ENCODE data around the gene DVL2.

DVL2 gene

DNA sequence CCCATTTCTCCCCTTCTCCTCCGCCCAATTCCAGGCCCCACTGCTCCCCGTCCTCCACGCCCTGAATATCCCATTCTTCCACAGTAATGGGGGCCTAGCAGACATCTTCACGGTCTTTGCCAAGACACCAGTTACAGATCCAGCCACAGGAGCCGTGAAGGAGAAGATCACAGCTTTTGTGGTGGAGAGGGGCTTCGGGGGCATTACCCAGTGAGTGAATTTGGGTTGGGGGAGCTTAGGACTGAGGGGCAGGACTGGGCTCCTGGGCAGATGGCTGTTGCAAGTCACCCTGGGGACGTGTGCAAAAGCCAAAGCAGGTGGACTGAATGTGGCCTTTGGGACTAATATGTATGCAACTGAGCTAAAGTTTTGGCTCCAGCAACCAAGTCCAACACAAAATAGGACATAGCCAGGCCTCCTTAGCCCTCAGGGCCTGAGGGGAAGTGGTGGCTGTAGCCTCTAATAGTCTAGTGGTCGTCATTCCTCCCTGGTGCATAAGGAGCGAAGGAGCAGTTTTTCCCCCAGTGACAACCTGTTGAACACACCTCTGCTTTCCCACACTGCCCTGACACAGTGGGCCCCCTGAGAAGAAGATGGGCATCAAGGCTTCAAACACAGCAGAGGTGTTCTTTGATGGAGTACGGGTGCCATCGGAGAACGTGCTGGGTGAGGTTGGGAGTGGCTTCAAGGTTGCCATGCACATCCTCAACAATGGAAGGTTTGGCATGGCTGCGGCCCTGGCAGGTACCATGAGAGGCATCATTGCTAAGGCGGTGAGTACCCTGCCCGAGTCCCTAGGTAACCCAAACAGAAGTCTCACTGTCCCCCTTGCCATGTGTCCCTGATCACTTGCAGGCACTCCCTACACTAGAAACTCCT lies 12.0 kb downstream of the DVL2 start:
- H3K9me3 ChIP-seq (ENCODE audit: insufficient read depth, low read length): no peaks in the 10 kb centered on the region
- no peaks in the 10 kb centered on the region for H3K27me3 ChIP-seq (ENCODE audit: insufficient read depth, insufficient read length)
- DNase-seq (ENCODE audit: low read depth, low spot score): no peak
- H3K4me3 ChIP-seq (ENCODE audit: insufficient read length, low read depth): no peak overlapping the region
- H3K36me3 ChIP-seq (ENCODE audit: insufficient read depth, insufficient read length, low read length): peaks cover 66% of the 10 kb centered on the region
- TF ChIP-seq YY1 (IDR thresholded peaks at IDR 0.05; ENCODE audit: insufficient read depth, insufficient read length): no peak
- TF ChIP-seq ZNF274 (IDR thresholded peaks at IDR 0.05; ENCODE audit: low read depth, low read length): no peak
- no peak for TF ChIP-seq SUZ12 (IDR thresholded peaks at IDR 0.05; ENCODE audit: extremely low read depth, insufficient read depth, insufficient read length)
- no peak overlapping the region for H3K9ac ChIP-seq (ENCODE audit: insufficient read length, low read depth)
- H3K4me1 ChIP-seq (ENCODE audit: insufficient read depth, insufficient read length): peaks cover 26% of the 10 kb centered on the region

DNA sequence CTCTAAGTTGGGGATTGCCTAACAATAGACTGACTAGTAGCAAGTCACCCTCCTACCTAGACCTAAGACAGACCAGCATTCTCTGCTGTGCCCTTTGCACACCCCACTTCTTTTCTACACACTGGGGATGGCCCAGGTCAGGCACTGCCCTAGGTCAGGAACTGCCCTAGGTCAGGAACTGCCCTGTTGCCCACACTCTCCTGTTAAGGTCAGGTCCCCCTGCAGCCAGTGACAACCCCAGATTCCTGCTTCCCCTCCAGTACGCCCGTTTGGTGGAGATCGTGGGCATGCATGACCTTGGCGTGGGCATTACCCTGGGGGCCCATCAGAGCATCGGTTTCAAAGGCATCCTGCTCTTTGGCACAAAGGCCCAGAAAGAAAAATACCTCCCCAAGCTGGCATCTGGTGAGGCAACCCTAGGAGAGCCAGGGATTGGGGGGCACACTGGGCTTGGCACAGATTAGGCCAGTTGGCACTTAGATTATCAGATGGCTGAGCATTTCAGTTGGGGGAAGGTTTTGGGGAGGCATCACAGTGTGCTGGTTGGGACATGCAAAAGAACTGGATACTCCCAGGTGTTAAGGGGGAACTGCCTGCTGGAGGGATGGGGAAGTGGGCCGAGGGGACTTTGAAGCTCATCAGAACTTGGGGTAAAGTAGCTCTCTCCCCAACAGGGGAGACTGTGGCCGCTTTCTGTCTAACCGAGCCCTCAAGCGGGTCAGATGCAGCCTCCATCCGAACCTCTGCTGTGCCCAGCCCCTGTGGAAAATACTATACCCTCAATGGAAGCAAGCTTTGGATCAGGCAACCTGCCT lies 12.8 kb downstream of the DVL2 start:
- Histone ChIP-seq H3K4me3 (ENCODE audit: insufficient read length, low read depth) (no peak overlapping the region), H3K27me3 (ENCODE audit: insufficient read depth, insufficient read length) (no peaks in the 10 kb centered on the region), H3K9me3 (ENCODE audit: insufficient read depth, low read length) (no peaks in the 10 kb centered on the region), H3K9ac (ENCODE audit: insufficient read length, low read depth) (peak overlapping the region; percentile 92), H3K4me1 (ENCODE audit: insufficient read depth, insufficient read length) (peaks cover 26% of the 10 kb centered on the region), H3K36me3 (ENCODE audit: insufficient read depth, insufficient read length, low read length) (peaks cover 58% of the 10 kb centered on the region)
- TF ChIP-seq ZNF274 (IDR thresholded peaks at IDR 0.05; ENCODE audit: low read depth, low read length) (no peak), SUZ12 (IDR thresholded peaks at IDR 0.05; ENCODE audit: extremely low read depth, insufficient read depth, insufficient read length) (no peak), YY1 (IDR thresholded peaks at IDR 0.05; ENCODE audit: insufficient read depth, insufficient read length) (no peak)
- DNase-seq (ENCODE audit: low read depth, low spot score): no peak

DNA sequence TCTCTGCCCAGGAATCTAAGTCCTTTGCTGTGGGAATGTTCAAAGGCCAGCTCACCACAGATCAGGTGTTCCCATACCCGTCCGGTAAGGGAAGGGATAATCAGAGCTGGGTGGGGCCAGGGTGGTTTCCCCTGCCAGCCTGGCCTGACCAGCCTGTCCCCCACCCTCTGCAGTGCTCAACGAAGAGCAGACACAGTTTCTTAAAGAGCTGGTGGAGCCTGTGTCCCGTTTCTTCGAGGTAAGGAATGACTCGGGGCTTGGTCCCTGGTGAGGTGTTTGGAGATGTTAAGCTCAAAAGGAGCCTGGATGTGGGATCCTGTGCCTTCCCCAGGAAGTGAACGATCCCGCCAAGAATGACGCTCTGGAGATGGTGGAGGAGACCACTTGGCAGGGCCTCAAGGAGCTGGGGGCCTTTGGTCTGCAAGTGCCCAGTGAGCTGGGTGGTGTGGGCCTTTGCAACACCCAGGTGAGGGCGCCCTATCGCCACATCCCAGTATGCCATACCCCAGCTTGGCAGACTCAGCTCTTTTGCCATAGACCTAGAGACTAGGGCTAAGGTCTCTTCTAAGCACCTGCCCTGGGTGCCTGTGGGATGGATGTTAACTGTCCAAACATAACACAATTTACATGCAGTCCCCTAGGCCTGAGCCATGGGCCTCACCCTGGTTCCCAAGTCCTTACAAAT lies 13.6 kb downstream of the DVL2 start:
- Histone ChIP-seq H3K9ac (ENCODE audit: insufficient read length, low read depth) (peak overlapping the region; percentile 92), H3K4me1 (ENCODE audit: insufficient read depth, insufficient read length) (peaks cover 26% of the 10 kb centered on the region), H3K36me3 (ENCODE audit: insufficient read depth, insufficient read length, low read length) (peaks cover 50% of the 10 kb centered on the region), H3K9me3 (ENCODE audit: insufficient read depth, low read length) (no peaks in the 10 kb centered on the region), H3K27me3 (ENCODE audit: insufficient read depth, insufficient read length) (no peaks in the 10 kb centered on the region), H3K4me3 (ENCODE audit: insufficient read length, low read depth) (peak overlapping the region; percentile 82)
- no peak for DNase-seq (ENCODE audit: low read depth, low spot score)
- TF ChIP-seq YY1 (IDR thresholded peaks at IDR 0.05; ENCODE audit: insufficient read depth, insufficient read length) (no peak), ZNF274 (IDR thresholded peaks at IDR 0.05; ENCODE audit: low read depth, low read length) (no peak), SUZ12 (IDR thresholded peaks at IDR 0.05; ENCODE audit: extremely low read depth, insufficient read depth, insufficient read length) (no peak)

DNA sequence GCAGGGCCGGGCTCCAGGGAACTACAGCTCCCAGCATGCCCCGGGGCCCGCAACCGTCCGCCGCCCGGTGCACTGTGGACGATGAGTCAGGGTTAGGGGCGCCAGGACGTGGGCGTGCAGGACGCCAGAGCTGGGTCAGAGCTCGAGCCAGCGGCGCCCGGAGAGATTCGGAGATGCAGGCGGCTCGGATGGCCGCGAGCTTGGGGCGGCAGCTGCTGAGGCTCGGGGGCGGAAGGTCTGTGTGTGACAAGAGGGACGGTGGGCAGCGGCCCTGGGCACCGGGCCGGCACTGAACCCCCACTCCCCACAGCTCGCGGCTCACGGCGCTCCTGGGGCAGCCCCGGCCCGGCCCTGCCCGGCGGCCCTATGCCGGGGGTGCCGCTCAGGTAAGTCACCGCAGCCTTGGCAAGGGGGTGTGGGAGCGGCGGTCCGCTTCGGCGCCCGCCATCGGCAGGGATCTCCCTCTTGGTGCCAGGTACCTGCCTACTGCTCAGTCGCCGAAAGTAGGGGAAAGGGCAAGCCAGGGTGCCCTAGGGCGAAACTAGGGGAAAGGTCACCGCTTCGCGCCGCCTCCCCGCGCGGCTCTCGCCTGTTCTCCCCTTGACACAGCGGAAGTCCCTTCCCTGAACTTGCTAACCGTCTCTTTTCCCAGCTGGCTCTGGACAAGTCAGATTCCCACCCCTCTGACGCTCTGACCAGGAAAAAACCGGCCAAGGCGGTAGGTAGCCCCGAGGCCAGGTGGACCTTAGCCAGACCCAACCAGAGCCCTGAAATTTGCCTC lies 14.3 kb downstream of the DVL2 start, which contains the start of the genes ACADVL and DLG4:
ACADVL (plus strand) TSS at position 127 of the 781 bp plus-strand sequence; CDS start at position 174, 47 bp downstream.
DLG4 (minus strand) TSS at position 25 of the 781 bp plus-strand sequence.
- H3K4me1 ChIP-seq (ENCODE audit: insufficient read depth, insufficient read length): peaks cover 26% of the 10 kb centered on the region
- H3K9me3 ChIP-seq (ENCODE audit: insufficient read depth, low read length): no peaks in the 10 kb centered on the region
- H3K4me3 ChIP-seq (ENCODE audit: insufficient read length, low read depth): peak within 1 kb of the TSS; percentile 82
- H3K9ac ChIP-seq (ENCODE audit: insufficient read length, low read depth): peak within 1 kb of the TSS; percentile 92
- no peak for DNase-seq (ENCODE audit: low read depth, low spot score)
- H3K36me3 ChIP-seq (ENCODE audit: insufficient read depth, insufficient read length, low read length): peaks cover 43% of the 10 kb centered on the region
- TF ChIP-seq SUZ12 (IDR thresholded peaks at IDR 0.05; ENCODE audit: extremely low read depth, insufficient read depth, insufficient read length): no peak
- no peak for TF ChIP-seq YY1 (IDR thresholded peaks at IDR 0.05; ENCODE audit: insufficient read depth, insufficient read length)
- no peak for TF ChIP-seq ZNF274 (IDR thresholded peaks at IDR 0.05; ENCODE audit: low read depth, low read length)
- H3K27me3 ChIP-seq (ENCODE audit: insufficient read depth, insufficient read length): no peaks in the 10 kb centered on the region

DNA sequence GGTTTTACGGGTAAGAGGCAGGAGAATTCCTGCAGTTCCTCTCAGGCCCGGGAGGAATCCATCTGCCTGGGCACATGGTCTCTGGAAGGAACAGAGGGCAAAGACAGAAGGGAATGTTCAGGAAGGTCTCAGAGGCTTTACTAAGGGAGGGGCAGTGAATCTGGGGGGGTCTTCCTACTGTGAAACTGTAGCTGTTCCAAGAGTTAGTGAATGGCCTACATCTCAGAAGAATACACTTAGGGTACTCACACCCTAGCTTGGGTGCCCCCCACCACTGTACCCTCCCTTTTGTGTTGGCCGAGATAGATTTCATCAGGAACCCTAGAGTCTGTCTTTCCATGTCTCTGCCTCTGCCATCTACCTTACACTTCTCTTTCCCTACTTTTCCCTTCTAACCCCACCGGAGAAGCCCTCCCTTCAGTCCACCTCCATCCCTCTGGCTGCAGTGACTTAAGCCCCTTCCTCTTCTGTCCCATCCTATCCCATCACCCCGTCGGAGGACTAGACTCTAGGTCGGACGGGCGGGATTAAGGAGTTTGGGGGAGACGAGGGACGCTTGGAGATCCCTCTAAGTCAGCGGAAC lies 15.0 kb downstream of the DVL2 start:
- TF ChIP-seq SUZ12 (IDR thresholded peaks at IDR 0.05; ENCODE audit: extremely low read depth, insufficient read depth, insufficient read length): no peak
- no peak for TF ChIP-seq YY1 (IDR thresholded peaks at IDR 0.05; ENCODE audit: insufficient read depth, insufficient read length)
- TF ChIP-seq ZNF274 (IDR thresholded peaks at IDR 0.05; ENCODE audit: low read depth, low read length): no peak
- Histone ChIP-seq H3K9me3 (ENCODE audit: insufficient read depth, low read length) (no peaks in the 10 kb centered on the region), H3K4me3 (ENCODE audit: insufficient read length, low read depth) (peak overlapping the region; percentile 82), H3K27me3 (ENCODE audit: insufficient read depth, insufficient read length) (no peaks in the 10 kb centered on the region), H3K9ac (ENCODE audit: insufficient read length, low read depth) (peak overlapping the region; percentile 92), H3K36me3 (ENCODE audit: insufficient read depth, insufficient read length, low read length) (peaks cover 38% of the 10 kb centered on the region), H3K4me1 (ENCODE audit: insufficient read depth, insufficient read length) (peaks cover 23% of the 10 kb centered on the region)
- DNase-seq (ENCODE audit: low read depth, low spot score): no peak

DNA sequence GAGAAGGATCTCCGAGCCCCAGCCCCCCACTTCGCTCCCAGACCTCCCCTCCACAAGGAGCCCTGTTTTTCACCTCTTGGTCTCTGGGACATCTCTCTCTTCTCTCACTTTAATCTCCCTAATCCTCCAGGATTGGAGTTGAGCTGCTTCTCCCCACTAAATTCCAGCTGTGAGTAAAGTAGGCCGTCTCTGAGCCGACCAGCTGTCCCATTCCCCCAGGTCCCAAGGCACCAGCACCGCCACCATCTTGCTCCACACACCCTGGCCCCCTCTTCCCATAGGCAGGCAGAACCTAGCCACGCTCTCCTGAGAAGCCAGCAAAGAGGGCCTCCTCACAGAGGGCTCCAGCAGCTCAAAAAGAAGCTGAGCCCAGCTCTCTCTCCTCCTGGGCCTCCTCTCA lies 15.6 kb downstream of the DVL2 start:
- Histone ChIP-seq H3K9me3 (ENCODE audit: insufficient read depth, low read length) (no peaks in the 10 kb centered on the region), H3K9ac (ENCODE audit: insufficient read length, low read depth) (peak overlapping the region; percentile 21), H3K4me1 (ENCODE audit: insufficient read depth, insufficient read length) (peaks cover 19% of the 10 kb centered on the region), H3K36me3 (ENCODE audit: insufficient read depth, insufficient read length, low read length) (peaks cover 32% of the 10 kb centered on the region), H3K27me3 (ENCODE audit: insufficient read depth, insufficient read length) (no peaks in the 10 kb centered on the region), H3K4me3 (ENCODE audit: insufficient read length, low read depth) (no peak overlapping the region)
- no peak for DNase-seq (ENCODE audit: low read depth, low spot score)
- TF ChIP-seq SUZ12 (IDR thresholded peaks at IDR 0.05; ENCODE audit: extremely low read depth, insufficient read depth, insufficient read length) (no peak), YY1 (IDR thresholded peaks at IDR 0.05; ENCODE audit: insufficient read depth, insufficient read length) (no peak), ZNF274 (IDR thresholded peaks at IDR 0.05; ENCODE audit: low read depth, low read length) (no peak)
